GM12874 (cell line): ENCODE measurements around the gene ADSL.

Experiments used
- CTCF ChIP-seq: IDR thresholded peaks from 2 replicates; pipeline ENCODE4 v1.5.1; 2011; ENCODE audit warnings: low read depth, mild to moderate bottlenecking, control low read depth, low read length, moderate library complexity; ENCODE audit not compliant: insufficient read depth

Gene ADSL

GRCh38 chr22:40416636-40417035 lies 70.3 kb downstream of the ADSL start:
- no peak for TF ChIP-seq CTCF

GRCh38 chr22:40417041-40417440 lies 70.7 kb downstream of the ADSL start:
- no peak for TF ChIP-seq CTCF

GRCh38 chr22:40417881-40418280 lies 71.6 kb downstream of the ADSL start:
- TF ChIP-seq CTCF, result no peak

- TF ChIP-seq CTCF, result no peak
These were observed 72.3 kb downstream of the ADSL start for GRCh38 chr22:40418366-40419201.

GRCh38 chr22:40419718-40420117 lies 73.4 kb downstream of the ADSL start:
- TF ChIP-seq CTCF, result no peak

GRCh38 chr22:40420341-40421081 lies 74.2 kb downstream of the ADSL start:
- no peak for TF ChIP-seq CTCF

GRCh38 chr22:40421082-40421350 lies 74.7 kb downstream of the ADSL start:
- TF ChIP-seq CTCF, result no peak
